SK-N-SH treated with all-trans-retinoic acid at 6 μM for 48 hours (cell line): ENCODE data around the gene SERTM2.
A peak's percentile ranks its signal among the peaks of the same experiment; 100 is the strongest.

Experiments used
- ATAC-seq: fragments of 200-7000 bp; cut with Tn5 transposase; 3 replicates; pipeline ENCODE4 v1.9.1; 2020; ENCODE audit warnings: mild to moderate bottlenecking, moderate library complexity
- ARNTL ChIP-seq: fragments of 450-650 bp; formaldehyde crosslinking; IDR thresholded peaks from 2 replicates; pipeline ENCODE4 v1.5.0; 2020; ENCODE audit warnings: low read depth, mild to moderate bottlenecking, moderate library complexity, borderline replicate concordance
- BACH2 ChIP-seq: fragments of 250-450 bp; sonication (Bioruptor Pico); IDR thresholded peaks from 2 replicates; pipeline ENCODE4 v1.9.0; 2021; ENCODE audit warnings: mild to moderate bottlenecking, borderline replicate concordance
- CSDC2 ChIP-seq: fragments of 250-450 bp; sonication (Bioruptor Pico); IDR thresholded peaks from 2 replicates; pipeline ENCODE4 v1.5.0; 2020; ENCODE audit warnings: mild to moderate bottlenecking, moderate library complexity
- ESRRG ChIP-seq: fragments of 250-450 bp; sonication (Bioruptor Pico); IDR thresholded peaks from 2 replicates; pipeline ENCODE4 v1.6.1; 2021; ENCODE audit warnings: mild to moderate bottlenecking
- GLIS3 ChIP-seq: fragments of 250-450 bp; sonication (Bioruptor Pico); IDR thresholded peaks from 2 replicates; pipeline ENCODE4 v1.5.0; 2020; ENCODE audit warnings: mild to moderate bottlenecking, moderate library complexity
- ISL1 ChIP-seq: fragments of 250-450 bp; sonication (Bioruptor Pico); IDR thresholded peaks from 2 replicates; pipeline ENCODE4 v2.1.2; 2022; ENCODE audit warnings: mild to moderate bottlenecking, moderate library complexity
- OSR1 ChIP-seq: fragments of 250-450 bp; sonication (Bioruptor Pico); IDR thresholded peaks from 2 replicates; pipeline ENCODE4 v1.8.0; 2022; ENCODE audit warnings: moderate library complexity, mild to moderate bottlenecking, inconsistent platforms
- PPARA ChIP-seq: fragments of 250-450 bp; sonication (Bioruptor Pico); IDR thresholded peaks from 2 replicates; pipeline ENCODE4 v1.5.0; 2020; ENCODE audit warnings: mild to moderate bottlenecking, borderline replicate concordance
- RARB ChIP-seq: fragments of 250-450 bp; sonication (Bioruptor Pico); IDR thresholded peaks from 2 replicates; pipeline ENCODE4 v1.8.0; 2021; ENCODE audit warnings: mild to moderate bottlenecking, moderate library complexity
- TCF4 ChIP-seq: fragments of 250-450 bp; sonication (Bioruptor Pico); IDR thresholded peaks from 2 replicates; pipeline ENCODE4 v1.8.0; 2021; ENCODE audit warnings: mild to moderate bottlenecking, moderate library complexity, borderline replicate concordance
- TOX ChIP-seq: fragments of 250-450 bp; sonication (Bioruptor Pico); IDR thresholded peaks from 2 replicates; pipeline ENCODE4 v1.8.0; 2021; ENCODE audit warnings: mild to moderate bottlenecking, moderate library complexity, borderline replicate concordance
- ZC3H10 ChIP-seq: fragments of 250-450 bp; sonication (Bioruptor Pico); IDR thresholded peaks from 2 replicates; pipeline ENCODE4 v1.5.1; 2021; ENCODE audit warnings: mild to moderate bottlenecking, moderate library complexity
- ZFP3 ChIP-seq: fragments of 250-450 bp; sonication (Bioruptor Pico); IDR thresholded peaks from 2 replicates; pipeline ENCODE4 v1.5.0; 2020; ENCODE audit warnings: mild to moderate bottlenecking, moderate library complexity
- ZFP30 ChIP-seq: fragments of 450-650 bp; formaldehyde crosslinking; IDR thresholded peaks from 2 replicates; pipeline ENCODE4 v1.5.0; 2022; ENCODE audit warnings: mild to moderate bottlenecking, moderate library complexity
- ZNF565 ChIP-seq: fragments of 450-650 bp; formaldehyde crosslinking; conservative IDR thresholded peaks from 2 replicates; pipeline ENCODE4 v1.5.0; 2020; ENCODE audit warnings: low read depth, mild to moderate bottlenecking, moderate library complexity
- ZNF70 ChIP-seq: fragments of 450-650 bp; formaldehyde crosslinking; IDR thresholded peaks from 2 replicates; pipeline ENCODE4 v1.5.0; 2020; ENCODE audit warnings: mild to moderate bottlenecking, moderate library complexity
- ZNF8 ChIP-seq: fragments of 450-650 bp; formaldehyde crosslinking; IDR thresholded peaks from 2 replicates; pipeline ENCODE4 v1.5.0; 2020; ENCODE audit warnings: mild to moderate bottlenecking, moderate library complexity
- TF ChIP-seq, protein P1 (sequence below): fragments of 250-450 bp; sonication (Bioruptor Pico); IDR thresholded peaks from 2 replicates; pipeline ENCODE4 v1.5.1; 2020; ENCODE audit warnings: low read depth, mild to moderate bottlenecking, moderate library complexity
- TF ChIP-seq, protein P2 (sequence below): fragments of 250-450 bp; sonication (Bioruptor Pico); IDR thresholded peaks from 2 replicates; pipeline ENCODE4 v1.8.0; 2021; ENCODE audit warnings: low read depth, mild to moderate bottlenecking, moderate library complexity, borderline replicate concordance
- TF ChIP-seq, protein P3 (sequence below): fragments of 250-450 bp; sonication (Bioruptor Pico); IDR thresholded peaks from 2 replicates; pipeline ENCODE4 v1.5.0; 2020; ENCODE audit warnings: mild to moderate bottlenecking, moderate library complexity
- TF ChIP-seq, protein P4 (sequence below): fragments of 250-450 bp; sonication (Bioruptor Pico); IDR thresholded peaks from 2 replicates; pipeline ENCODE4 v1.8.0; 2020; ENCODE audit warnings: mild to moderate bottlenecking, moderate library complexity, borderline replicate concordance
- TF ChIP-seq, protein P5 (sequence below): fragments of 250-450 bp; sonication (Bioruptor Pico); IDR thresholded peaks from 2 replicates; pipeline ENCODE4 v1.5.1; 2021; ENCODE audit warnings: mild to moderate bottlenecking, moderate library complexity

The SERTM2 gene

DNA sequence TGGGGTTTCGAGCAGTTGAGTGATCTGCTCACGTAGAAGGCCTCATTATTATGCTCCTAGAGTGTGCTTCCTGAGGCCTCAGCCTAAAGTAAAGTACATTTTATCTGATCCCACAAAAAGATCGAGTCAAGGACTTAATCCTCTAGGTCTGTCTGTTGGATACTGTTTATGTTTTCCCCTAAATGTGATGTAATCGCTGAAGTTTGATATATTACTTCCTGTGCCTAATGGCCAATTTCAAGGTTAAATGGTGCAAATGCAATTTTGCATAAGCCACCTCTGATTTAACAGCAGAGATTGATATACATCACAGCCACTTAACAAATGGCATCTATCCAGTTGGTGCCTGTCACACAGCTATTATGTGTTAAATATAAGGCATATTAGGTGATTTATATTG, 19.4 kb upstream of the SERTM2 start:
- TF ChIP-seq, protein P1, sequence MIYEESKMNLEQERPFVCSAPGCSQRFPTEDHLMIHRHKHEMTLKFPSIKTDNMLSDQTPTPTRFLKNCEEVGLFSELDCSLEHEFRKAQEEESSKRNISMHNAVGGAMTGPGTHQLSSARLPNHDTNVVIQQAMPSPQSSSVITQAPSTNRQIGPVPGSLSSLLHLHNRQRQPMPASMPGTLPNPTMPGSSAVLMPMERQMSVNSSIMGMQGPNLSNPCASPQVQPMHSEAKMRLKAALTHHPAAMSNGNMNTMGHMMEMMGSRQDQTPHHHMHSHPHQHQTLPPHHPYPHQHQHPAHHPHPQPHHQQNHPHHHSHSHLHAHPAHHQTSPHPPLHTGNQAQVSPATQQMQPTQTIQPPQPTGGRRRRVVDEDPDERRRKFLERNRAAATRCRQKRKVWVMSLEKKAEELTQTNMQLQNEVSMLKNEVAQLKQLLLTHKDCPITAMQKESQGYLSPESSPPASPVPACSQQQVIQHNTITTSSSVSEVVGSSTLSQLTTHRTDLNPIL (CRISPR knock-in tag): 0 out of 2 replicates have a peak, but pooled peaks have one; percentile 24
- TF ChIP-seq CSDC2: no peak
- TF ChIP-seq ZNF70 (CRISPR knock-in tag): no peak
- TF ChIP-seq ZNF8: no peak
- TF ChIP-seq ZFP3 (CRISPR knock-in tag): no peak
- TF ChIP-seq GLIS3 (CRISPR knock-in tag): no peak
- no peak for TF ChIP-seq BACH2 (CRISPR knock-in tag)
- TF ChIP-seq PPARA: no peak
- TF ChIP-seq RARB (CRISPR knock-in tag): no peak
- no peak for TF ChIP-seq ARNTL
- no peak for TF ChIP-seq OSR1
- TF ChIP-seq ZNF565 (CRISPR knock-in tag): no peak
- TF ChIP-seq, protein P2, sequence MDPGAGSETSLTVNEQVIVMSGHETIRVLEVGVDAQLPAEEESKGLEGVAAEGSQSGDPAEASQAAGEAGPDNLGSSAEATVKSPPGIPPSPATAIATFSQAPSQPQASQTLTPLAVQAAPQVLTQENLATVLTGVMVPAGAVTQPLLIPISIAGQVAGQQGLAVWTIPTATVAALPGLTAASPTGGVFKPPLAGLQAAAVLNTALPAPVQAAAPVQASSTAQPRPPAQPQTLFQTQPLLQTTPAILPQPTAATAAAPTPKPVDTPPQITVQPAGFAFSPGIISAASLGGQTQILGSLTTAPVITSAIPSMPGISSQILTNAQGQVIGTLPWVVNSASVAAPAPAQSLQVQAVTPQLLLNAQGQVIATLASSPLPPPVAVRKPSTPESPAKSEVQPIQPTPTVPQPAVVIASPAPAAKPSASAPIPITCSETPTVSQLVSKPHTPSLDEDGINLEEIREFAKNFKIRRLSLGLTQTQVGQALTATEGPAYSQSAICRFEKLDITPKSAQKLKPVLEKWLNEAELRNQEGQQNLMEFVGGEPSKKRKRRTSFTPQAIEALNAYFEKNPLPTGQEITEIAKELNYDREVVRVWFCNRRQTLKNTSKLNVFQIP (CRISPR knock-in tag): no peak
- no peak for TF ChIP-seq ZC3H10 (CRISPR knock-in tag)
- TF ChIP-seq TOX (CRISPR knock-in tag): no peak
- TF ChIP-seq, protein P3, sequence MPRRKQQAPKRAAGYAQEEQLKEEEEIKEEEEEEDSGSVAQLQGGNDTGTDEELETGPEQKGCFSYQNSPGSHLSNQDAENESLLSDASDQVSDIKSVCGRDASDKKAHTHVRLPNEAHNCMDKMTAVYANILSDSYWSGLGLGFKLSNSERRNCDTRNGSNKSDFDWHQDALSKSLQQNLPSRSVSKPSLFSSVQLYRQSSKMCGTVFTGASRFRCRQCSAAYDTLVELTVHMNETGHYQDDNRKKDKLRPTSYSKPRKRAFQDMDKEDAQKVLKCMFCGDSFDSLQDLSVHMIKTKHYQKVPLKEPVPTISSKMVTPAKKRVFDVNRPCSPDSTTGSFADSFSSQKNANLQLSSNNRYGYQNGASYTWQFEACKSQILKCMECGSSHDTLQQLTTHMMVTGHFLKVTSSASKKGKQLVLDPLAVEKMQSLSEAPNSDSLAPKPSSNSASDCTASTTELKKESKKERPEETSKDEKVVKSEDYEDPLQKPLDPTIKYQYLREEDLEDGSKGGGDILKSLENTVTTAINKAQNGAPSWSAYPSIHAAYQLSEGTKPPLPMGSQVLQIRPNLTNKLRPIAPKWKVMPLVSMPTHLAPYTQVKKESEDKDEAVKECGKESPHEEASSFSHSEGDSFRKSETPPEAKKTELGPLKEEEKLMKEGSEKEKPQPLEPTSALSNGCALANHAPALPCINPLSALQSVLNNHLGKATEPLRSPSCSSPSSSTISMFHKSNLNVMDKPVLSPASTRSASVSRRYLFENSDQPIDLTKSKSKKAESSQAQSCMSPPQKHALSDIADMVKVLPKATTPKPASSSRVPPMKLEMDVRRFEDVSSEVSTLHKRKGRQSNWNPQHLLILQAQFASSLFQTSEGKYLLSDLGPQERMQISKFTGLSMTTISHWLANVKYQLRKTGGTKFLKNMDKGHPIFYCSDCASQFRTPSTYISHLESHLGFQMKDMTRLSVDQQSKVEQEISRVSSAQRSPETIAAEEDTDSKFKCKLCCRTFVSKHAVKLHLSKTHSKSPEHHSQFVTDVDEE: peak; percentile 87
- TF ChIP-seq TCF4 (CRISPR knock-in tag): peak; percentile 57
- TF ChIP-seq ISL1 (CRISPR knock-in tag): peak; percentile 76
- TF ChIP-seq ESRRG: 0 out of 2 replicates have a peak, but pooled peaks have one; percentile 38
- TF ChIP-seq, protein P4, sequence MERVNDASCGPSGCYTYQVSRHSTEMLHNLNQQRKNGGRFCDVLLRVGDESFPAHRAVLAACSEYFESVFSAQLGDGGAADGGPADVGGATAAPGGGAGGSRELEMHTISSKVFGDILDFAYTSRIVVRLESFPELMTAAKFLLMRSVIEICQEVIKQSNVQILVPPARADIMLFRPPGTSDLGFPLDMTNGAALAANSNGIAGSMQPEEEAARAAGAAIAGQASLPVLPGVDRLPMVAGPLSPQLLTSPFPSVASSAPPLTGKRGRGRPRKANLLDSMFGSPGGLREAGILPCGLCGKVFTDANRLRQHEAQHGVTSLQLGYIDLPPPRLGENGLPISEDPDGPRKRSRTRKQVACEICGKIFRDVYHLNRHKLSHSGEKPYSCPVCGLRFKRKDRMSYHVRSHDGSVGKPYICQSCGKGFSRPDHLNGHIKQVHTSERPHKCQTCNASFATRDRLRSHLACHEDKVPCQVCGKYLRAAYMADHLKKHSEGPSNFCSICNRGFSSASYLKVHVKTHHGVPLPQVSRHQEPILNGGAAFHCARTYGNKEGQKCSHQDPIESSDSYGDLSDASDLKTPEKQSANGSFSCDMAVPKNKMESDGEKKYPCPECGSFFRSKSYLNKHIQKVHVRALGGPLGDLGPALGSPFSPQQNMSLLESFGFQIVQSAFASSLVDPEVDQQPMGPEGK: no peak
- TF ChIP-seq, protein P5, sequence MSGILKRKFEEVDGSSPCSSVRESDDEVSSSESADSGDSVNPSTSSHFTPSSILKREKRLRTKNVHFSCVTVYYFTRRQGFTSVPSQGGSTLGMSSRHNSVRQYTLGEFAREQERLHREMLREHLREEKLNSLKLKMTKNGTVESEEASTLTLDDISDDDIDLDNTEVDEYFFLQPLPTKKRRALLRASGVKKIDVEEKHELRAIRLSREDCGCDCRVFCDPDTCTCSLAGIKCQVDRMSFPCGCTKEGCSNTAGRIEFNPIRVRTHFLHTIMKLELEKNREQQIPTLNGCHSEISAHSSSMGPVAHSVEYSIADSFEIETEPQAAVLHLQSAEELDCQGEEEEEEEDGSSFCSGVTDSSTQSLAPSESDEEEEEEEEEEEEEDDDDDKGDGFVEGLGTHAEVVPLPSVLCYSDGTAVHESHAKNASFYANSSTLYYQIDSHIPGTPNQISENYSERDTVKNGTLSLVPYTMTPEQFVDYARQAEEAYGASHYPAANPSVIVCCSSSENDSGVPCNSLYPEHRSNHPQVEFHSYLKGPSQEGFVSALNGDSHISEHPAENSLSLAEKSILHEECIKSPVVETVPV (CRISPR knock-in tag): no peak
- no peak for TF ChIP-seq ZFP30 (CRISPR knock-in tag)
- ATAC-seq: no peak

DNA sequence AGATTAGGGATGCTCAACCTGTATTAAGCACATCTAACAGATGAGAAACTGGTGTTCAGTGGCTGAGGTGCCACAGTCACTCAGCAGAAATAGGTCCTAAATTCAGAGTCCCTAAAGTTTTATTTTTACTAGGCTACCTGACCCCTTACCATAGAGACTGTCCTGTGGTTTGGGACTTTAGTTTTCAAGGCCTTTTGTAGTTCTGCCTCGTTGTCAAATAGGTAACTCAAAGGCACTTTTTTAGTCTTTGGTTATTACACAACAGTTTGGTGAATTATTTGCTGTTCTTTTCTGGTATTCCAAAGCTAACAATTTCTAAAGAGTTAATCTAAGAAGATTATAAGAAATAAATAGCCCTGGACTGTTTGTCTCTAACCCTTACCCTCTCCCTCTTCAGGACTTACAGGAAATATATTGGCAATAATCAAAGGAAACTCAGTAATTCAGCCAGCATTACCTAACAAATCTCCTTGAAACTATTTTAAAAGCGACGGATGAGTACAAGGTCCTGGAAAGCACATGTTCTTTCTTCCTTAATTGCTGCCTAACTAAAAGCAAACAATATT, 12.8 kb upstream of the SERTM2 start:
- no peak for ATAC-seq
- TF ChIP-seq, protein P4: no peak
- TF ChIP-seq RARB (CRISPR knock-in tag) (no peak), PPARA (no peak), BACH2 (CRISPR knock-in tag) (no peak), ZNF70 (CRISPR knock-in tag) (no peak), ZNF8 (no peak), ARNTL (no peak), CSDC2 (no peak)
- TF ChIP-seq, protein P5 (CRISPR knock-in tag): no peak
- TF ChIP-seq, protein P1 (CRISPR knock-in tag): no peak
